Choroid plexus epithelial cell (primary cell): ENCODE data around the gene IKZF4.

ENCODE experiments used
- DNase-seq: peaks from one replicate; pipeline ENCODE4 v3.0.0-alpha.2; 2010; ENCODE audit warnings: low read depth
- H3K4me3 ChIP-seq: 2 replicates; pipeline ENCODE4 v1.5.1; 2011; ENCODE audit warnings: low read depth, mild to moderate bottlenecking, control low read depth, low read length, moderate library complexity
- CTCF ChIP-seq: conservative IDR thresholded peaks from 2 replicates; pipeline ENCODE4 v1.5.1; 2011; ENCODE audit warnings: low read depth, mild to moderate bottlenecking, control low read depth, inconsistent platforms, low read length, moderate library complexity

Gene IKZF4

GRCh38 chr12:56029666-56030293, 8.9 kb downstream of the IKZF4 start:
- DNase-seq, result peak; percentile 78
- peak; percentile 88 for TF ChIP-seq CTCF
- no peak overlapping the region for H3K4me3 ChIP-seq

- DNase-seq, result no peak
- TF ChIP-seq CTCF, result no peak
- H3K4me3 ChIP-seq, result no peak overlapping the region
Observed at GRCh38 chr12:56031987-56032386, 11.1 kb downstream of the IKZF4 start.

- H3K4me3 ChIP-seq, result no peak overlapping the region
- TF ChIP-seq CTCF, result no peak
- no peak for DNase-seq
Observed at GRCh38 chr12:56034586-56035332, 13.9 kb downstream of the IKZF4 start.

DNA sequence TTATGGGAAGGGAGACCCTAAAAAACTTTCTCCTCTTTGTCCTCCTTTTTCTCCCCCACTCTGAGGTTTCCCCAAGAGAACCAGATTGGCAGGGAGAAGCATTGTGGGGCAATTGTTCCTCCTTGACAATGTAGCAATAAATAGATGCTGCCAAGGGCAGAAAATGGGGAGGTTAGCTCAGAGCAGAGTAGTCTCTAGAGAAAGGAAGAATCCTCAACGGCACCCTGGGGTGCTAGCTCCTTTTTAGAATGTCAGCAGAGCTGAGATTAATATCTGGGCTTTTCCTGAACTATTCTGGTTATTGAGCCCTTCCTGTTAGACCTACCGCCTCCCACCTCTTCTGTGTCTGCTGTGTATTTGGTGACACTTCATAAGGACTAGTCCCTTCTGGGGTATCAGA, 16.3 kb downstream of the IKZF4 start:
- TF ChIP-seq CTCF, result no peak
- H3K4me3 ChIP-seq, result no peak overlapping the region
- DNase-seq, result peak; percentile 21

DNA sequence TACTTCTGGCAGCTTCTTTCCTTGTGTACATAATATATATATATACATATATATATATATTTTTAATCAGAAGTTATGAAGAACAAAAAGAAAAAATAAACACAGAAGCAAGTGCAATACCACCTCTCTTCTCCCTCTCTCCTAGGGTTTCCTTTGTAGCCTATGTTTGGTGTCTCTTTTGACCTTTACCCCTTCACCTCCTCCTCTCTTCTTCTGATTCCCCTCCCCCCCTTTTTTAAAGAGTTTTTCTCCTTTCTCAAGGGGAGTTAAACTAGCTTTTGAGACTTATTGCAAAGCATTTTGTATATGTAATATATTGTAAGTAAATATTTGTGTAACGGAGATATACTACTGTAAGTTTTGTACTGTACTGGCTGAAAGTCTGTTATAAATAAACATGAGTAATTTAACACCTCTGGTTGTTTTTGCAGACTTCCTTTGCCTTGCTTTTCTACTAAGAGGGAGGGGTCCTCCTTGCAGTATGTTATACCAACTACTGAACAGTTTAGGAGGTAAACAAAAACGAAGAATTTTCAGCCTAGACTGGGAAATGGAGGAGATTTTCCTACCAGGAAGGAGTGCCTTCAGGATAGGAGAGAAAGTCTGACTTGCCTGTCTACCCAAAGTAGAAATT, 17.3 kb downstream of the IKZF4 start:
- TF ChIP-seq CTCF, result no peak
- DNase-seq, result no peak
- H3K4me3 ChIP-seq, result no peak overlapping the region

DNA sequence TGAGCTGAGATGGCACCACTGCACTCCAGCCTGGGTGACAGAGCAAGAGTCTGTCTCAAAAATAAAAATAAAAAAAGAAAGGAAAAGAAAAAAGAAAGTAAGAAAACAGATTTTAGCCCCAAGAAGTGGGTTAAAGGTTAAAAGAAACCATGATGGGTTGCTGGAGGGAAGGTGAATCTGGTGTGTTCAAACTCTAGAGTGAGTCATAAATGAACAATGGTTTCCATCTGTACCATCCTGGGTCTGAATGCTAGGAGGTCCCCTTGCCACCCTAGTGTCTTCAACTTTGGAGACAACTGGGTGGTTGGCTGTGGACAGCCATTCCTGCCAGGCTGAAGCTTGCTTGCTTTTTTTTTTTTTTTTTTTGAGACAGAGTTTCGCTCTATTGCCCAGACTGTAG, 19.3 kb downstream of the IKZF4 start:
- no peak overlapping the region for H3K4me3 ChIP-seq
- TF ChIP-seq CTCF, result no peak
- no peak for DNase-seq
